ENCODE data around the gene DDX6. TPM values are rescaled to one million over a fixed set of nuclear protein-coding genes. Genes with fewer than 3 reads are reported as not detected.
"Not testable (repeated sequence)": the region's sequence is repeated elsewhere in the genome, so short reads cannot be mapped to it uniquely, and the experiment has no call there.

The DDX6 gene
- total RNA-seq, 1 experiment from 2014 or later: 45.2 TPM

- DNase-seq (ENCODE audit: low read depth): peak; percentile 53
Measured at GRCh38 chr11:118790357-118791110, 430 bp downstream of the DDX6 start.

GRCh38 chr11:118789501-118790356 lies 1.2 kb downstream of the DDX6 start:
- DNase-seq (ENCODE audit: low read depth): peak; percentile 12

GRCh38 chr11:118786657-118787056 lies 4.3 kb downstream of the DDX6 start:
- DNase-seq (ENCODE audit: low read depth): no peak

GRCh38 chr11:118785362-118785761 lies 5.6 kb downstream of the DDX6 start:
- DNase-seq (ENCODE audit: low read depth): peak; percentile 50

- no peak for DNase-seq (ENCODE audit: low read depth)
Measured at GRCh38 chr11:118783724-118784495, 7.1 kb downstream of the DDX6 start.

- not testable (repeated sequence) for DNase-seq (ENCODE audit: low read depth)
Measured at GRCh38 chr11:118783324-118783723, 7.6 kb downstream of the DDX6 start.

GRCh38 chr11:118778898-118779297 lies 12.1 kb downstream of the DDX6 start:
- DNase-seq (ENCODE audit: low read depth): no peak

- no peak for DNase-seq (ENCODE audit: low read depth)
Measured at GRCh38 chr11:118774032-118774431, 16.9 kb downstream of the DDX6 start.

GRCh38 chr11:118771547-118772288 lies 19.2 kb downstream of the DDX6 start:
- DNase-seq (ENCODE audit: low read depth): no peak

GRCh38 chr11:118768690-118769089 lies 22.3 kb downstream of the DDX6 start:
- DNase-seq (ENCODE audit: low read depth): no peak

- DNase-seq (ENCODE audit: low read depth): no peak
Measured at GRCh38 chr11:118766035-118766434, 24.9 kb downstream of the DDX6 start.

- not testable (repeated sequence) for DNase-seq (ENCODE audit: low read depth)
Measured at GRCh38 chr11:118765095-118765691, 25.8 kb downstream of the DDX6 start.

GRCh38 chr11:118763041-118763440 lies 27.9 kb downstream of the DDX6 start:
- DNase-seq (ENCODE audit: low read depth): no peak

- not testable (repeated sequence) for DNase-seq (ENCODE audit: low read depth)
Measured at GRCh38 chr11:118761981-118762380, 29.0 kb downstream of the DDX6 start.

- DNase-seq (ENCODE audit: low read depth): no peak
Measured at GRCh38 chr11:118757876-118758399, 33.0 kb downstream of the DDX6 start.

GRCh38 chr11:118752654-118753053 lies 38.3 kb downstream of the DDX6 start:
- DNase-seq (ENCODE audit: low read depth): no peak

- DNase-seq (ENCODE audit: low read depth): no peak
Measured at GRCh38 chr11:118749429-118749828, 41.5 kb downstream of the DDX6 start.

- no peak for DNase-seq (ENCODE audit: low read depth)
Measured at GRCh38 chr11:118748056-118748455, 42.9 kb downstream of the DDX6 start.

- DNase-seq (ENCODE audit: low read depth): no peak
Measured at GRCh38 chr11:118746988-118747585, 43.9 kb downstream of the DDX6 start.

GRCh38 chr11:118744046-118744445 lies 46.9 kb downstream of the DDX6 start:
- DNase-seq (ENCODE audit: low read depth): no peak
